AG09309 (cell line): ENCODE measurements around the gene LZIC.

Experiments used
- DNase-seq: peaks from one replicate; pipeline ENCODE4 v3.0.0-alpha.2; 2010; ENCODE audit warnings: low read depth
- H3K4me3 ChIP-seq: 2 replicates; pipeline ENCODE4 v1.5.1; 2011; ENCODE audit warnings: mild to moderate bottlenecking, low read depth, low read length, moderate library complexity; ENCODE audit not compliant: control insufficient read depth
- CTCF ChIP-seq: IDR thresholded peaks from 2 replicates; pipeline ENCODE4 v1.5.1; 2011; ENCODE audit warnings: mild to moderate bottlenecking, low read depth, low read length, inconsistent platforms; ENCODE audit not compliant: insufficient read depth, control insufficient read depth; ENCODE audit errors: missing control alignments

LZIC gene

GRCh38 chr1:9942939-9943788 lies at the start of gene LZIC, which contains the start of gene NMNAT1:
LZIC (minus strand) TSS chr1:9943391; CDS start chr1:9936619, 6,772 bp downstream.
NMNAT1 (plus strand) TSS chr1:9943475; CDS start chr1:9972074, 28,599 bp downstream.
- TF ChIP-seq CTCF, result no peak
- DNase-seq, result peak; percentile 68

DNA sequence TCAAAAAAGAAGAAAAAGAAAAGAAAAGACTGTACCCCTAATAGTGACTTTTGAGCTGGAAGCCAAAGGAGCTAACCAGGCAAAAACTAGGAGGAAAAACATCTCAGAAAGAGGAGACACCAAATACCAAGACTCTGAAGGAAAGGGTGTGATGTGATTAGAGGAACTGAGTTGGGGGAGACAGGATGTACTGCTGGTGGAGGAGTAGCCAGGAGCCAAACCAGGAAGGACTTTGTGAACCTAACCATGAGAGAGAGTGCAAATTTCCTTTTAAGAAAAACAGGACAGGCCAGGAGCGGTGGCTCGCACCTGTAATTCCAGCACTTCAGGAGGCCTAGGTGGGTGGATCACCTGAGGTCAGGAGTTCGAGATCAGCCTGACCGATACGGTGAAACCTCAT lies 49.7 kb upstream of the LZIC start:
- H3K4me3 ChIP-seq, result no peak overlapping the region
- TF ChIP-seq CTCF, result no peak
- no peak for DNase-seq

More at GRCh38 chr1:9942939-9943788, at the start of gene LZIC, which contains the start of gene NMNAT1:
- H3K4me3 ChIP-seq, result peak within 1 kb of the TSS; percentile 80

DNA sequence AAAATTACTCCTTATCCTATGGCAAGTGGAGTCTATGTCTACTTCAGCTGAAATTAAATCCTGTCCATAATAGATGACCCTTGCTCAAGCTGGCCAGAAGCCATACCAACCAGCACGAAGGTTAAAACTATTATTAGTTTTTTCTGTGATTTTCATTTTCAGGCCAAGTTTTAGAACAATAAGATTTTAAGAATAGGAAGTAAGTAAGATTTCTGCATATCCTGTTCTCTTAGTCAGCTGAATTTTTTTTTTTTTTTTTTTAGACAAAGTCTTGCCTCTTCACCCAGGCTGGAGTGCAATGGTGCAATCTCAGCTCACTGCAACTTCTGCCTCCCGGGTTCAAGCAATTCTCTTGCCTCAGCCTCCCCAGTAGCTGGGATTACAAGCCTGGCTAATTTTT lies 47.8 kb upstream of the LZIC start:
- no peak overlapping the region for H3K4me3 ChIP-seq
- DNase-seq, result no peak
- TF ChIP-seq CTCF, result no peak

DNA sequence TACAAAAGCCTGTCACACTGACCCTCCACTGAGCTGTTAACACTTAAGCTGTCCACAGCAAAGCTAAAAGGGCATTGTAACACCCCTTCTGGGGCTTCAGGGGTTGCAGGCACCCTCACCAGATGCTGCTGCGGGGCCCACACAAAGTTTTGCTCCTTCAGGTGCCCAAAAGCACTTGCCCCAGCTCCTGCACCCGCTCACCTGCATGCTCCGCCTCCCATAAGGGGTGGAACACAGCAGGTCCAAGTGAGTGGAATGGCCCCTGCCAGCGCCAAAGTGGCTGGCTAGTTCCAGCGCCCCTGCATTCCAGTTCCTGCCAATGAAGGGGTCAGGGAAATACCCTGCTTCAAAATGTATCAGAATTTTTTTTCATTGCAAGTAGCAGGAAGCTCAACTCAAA lies 46.6 kb upstream of the LZIC start:
- no peak overlapping the region for H3K4me3 ChIP-seq
- DNase-seq, result no peak
- no peak for TF ChIP-seq CTCF

GRCh38 chr1:9985001-9985400 lies 41.8 kb upstream of the LZIC start:
- no peak for TF ChIP-seq CTCF
- no peak overlapping the region for H3K4me3 ChIP-seq
- DNase-seq, result no peak

- no peak for TF ChIP-seq CTCF
- DNase-seq, result no peak
- no peak overlapping the region for H3K4me3 ChIP-seq
Measured at GRCh38 chr1:9984253-9984652, 41.1 kb upstream of the LZIC start.
